ENCODE results near the gene SPEF1.

DNA sequence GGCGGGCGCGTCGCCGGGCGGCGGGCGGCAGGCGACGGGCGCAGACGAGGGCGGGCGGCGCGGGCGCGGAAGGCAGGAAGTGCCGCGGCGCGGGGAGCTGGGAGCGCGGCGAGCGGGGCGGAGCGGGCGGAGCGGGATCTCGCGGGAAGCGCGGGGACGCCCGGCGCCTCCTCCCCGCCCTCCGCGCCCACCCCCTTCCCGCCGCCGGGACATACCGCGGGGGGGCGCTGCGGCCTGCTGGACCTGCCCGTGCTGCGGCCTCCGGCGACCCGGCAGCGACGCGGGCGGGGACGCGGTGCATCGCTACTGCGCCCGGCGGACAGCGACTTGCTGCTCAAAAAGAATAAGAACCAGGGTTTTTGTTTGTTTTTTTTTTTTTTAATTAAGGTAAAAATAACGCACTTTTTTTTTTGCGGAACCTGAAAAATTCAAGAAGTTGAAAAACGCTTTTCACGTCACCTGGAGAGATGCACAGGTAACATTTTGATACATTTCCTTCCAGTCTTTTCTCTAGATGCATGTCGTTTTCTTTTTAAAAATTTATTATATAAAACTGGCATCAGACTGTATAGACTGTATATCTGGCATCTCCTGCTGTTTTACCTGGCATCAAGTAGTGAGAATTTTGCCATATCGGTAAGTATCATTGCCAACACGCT lies 5.5 kb upstream of the SPEF1 start, which contains the start of gene CENPB:
- TF ChIP-seq, protein P1, sequence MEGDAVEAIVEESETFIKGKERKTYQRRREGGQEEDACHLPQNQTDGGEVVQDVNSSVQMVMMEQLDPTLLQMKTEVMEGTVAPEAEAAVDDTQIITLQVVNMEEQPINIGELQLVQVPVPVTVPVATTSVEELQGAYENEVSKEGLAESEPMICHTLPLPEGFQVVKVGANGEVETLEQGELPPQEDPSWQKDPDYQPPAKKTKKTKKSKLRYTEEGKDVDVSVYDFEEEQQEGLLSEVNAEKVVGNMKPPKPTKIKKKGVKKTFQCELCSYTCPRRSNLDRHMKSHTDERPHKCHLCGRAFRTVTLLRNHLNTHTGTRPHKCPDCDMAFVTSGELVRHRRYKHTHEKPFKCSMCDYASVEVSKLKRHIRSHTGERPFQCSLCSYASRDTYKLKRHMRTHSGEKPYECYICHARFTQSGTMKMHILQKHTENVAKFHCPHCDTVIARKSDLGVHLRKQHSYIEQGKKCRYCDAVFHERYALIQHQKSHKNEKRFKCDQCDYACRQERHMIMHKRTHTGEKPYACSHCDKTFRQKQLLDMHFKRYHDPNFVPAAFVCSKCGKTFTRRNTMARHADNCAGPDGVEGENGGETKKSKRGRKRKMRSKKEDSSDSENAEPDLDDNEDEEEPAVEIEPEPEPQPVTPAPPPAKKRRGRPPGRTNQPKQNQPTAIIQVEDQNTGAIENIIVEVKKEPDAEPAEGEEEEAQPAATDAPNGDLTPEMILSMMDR (IDR thresholded peaks at IDR 0.05): peak; percentile 67 to 93
- peak in 1 of 3 donors; percentile 43 for TF ChIP-seq POLR2AphosphoS5 (IDR thresholded peaks at IDR 0.05)

All from suprapubic skin (tissue), 3 donors.